HFF-Myc (cell line): ENCODE measurements around the gene SSBP1.

ENCODE experiments used
- DNase-seq: peaks from one replicate; pipeline ENCODE4 v3.0.0-alpha.2; 2011; ENCODE audit warnings: low read depth; ENCODE audit errors: extremely low read depth
- H3K4me3 ChIP-seq: replicated peaks from 2 replicates; pipeline ENCODE4 v1.5.1; 2011; ENCODE audit warnings: low read depth, mild to moderate bottlenecking, control low read depth, low read length
- CTCF ChIP-seq: IDR thresholded peaks from 2 replicates; pipeline ENCODE4 v1.5.1; 2012; ENCODE audit warnings: mild to moderate bottlenecking, low read depth, low read length, control low read depth; ENCODE audit errors: missing control alignments

SSBP1 gene

GRCh38 chr7:141702047-141702567 is 36.1 kb upstream of the SSBP1 start, which contains the start of gene DENND11:
Gene DENND11, minus strand, starts transcription at chr7:141702166. Its CDS starts 13 bp downstream, at chr7:141702153.
- DNase-seq, result no peak
- TF ChIP-seq CTCF, result no peak
- peak within 1 kb of the TSS; percentile 55 for H3K4me3 ChIP-seq

DNA sequence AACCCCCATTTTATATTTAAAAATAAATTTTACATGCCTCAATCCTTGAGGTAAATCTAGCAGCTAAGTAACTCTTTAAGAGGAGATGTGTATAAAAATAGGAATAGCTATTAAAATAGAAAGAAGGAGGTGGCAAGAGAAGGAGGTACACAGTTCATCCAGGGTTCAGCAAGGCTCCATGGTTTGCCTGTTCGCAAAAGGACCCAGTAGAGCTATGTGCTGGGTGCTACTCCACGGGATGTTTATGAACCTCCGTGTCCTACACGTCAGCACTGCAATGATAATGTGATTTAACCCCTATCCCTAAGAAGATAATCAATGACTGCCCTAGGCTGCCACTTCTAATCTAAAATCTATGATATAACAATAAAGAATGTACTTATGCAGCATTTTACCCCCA is 35.3 kb upstream of the SSBP1 start:
- DNase-seq, result no peak
- no peak overlapping the region for H3K4me3 ChIP-seq
- no peak for TF ChIP-seq CTCF

DNA sequence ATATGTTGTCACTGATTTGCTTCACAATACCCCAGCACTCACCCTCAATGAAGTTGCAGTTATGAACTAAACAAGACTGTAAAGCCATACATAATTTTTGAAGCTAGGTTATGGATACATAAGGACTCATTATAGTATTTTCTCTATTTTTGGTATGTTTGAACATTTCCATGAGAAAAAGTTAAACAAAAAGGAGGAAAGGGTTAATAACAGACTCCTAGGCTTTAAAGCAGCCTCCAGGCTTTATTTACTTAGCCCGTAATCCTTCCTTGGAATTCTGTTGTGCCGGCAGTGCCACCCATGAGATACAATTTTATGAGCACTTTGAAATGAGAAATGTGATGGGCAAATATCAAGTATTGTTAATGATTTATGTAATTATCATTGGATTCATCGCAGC is 34.0 kb upstream of the SSBP1 start:
- DNase-seq, result no peak
- no peak for TF ChIP-seq CTCF
- no peak overlapping the region for H3K4me3 ChIP-seq

DNA sequence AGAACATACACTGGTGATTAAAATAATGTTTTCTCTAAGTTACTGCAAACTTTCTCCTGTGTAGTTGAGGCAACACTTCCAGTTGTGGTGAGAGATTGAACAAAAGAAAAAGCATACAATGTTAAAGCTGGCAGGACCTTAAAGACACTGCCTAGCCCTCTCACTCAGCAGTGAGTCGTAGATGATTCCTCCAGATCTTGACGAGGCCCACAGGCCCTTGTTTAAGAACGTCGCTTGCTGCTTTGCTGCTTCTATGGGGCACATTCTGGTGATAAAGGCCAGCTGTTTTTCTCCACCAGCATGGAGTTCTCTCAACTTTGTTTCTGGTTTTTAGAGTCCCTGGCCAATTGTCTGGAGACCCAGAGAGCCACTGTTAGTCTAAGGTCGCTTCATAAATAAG is 33.4 kb upstream of the SSBP1 start:
- no peak for TF ChIP-seq CTCF
- no peak overlapping the region for H3K4me3 ChIP-seq
- DNase-seq, result no peak

DNA sequence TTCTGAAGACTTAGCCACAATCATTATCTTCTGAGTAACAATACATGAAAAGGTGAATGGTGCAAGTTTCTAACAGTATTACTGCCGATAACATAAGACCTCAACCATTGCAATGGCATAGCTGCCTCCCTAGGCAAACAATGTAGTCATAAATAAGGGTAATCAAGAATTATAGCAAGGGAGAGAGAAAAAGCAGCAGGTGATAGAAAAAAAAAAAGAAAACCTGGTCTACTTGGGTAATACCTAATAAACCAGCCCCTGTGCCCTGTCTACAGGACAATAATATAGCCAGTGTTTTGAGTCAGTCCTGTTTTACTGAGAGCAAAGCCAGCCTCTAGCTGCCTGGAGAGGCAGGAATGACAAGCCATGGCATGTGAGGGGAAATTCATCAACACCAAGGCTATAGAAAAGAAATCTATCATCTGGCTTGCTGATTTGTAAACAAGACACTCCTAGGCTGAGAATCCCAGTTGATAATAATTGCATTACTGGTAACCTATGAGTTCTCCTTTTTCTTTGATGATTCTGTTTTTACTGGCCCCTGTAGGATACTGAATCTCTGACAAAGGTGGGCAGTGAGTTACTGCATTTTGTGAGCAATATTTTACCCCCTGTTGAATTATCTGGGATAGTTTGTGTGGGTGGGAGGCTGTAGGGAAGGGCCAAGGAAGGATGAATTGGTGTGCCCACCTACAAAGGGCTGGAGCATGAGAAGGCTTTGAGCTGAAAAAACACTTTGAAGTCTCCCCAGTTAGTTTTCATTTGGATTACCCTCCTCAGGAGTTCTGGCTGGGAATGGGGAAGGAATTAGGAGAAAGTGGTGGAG is 31.7 kb upstream of the SSBP1 start:
- no peak overlapping the region for H3K4me3 ChIP-seq
- no peak for TF ChIP-seq CTCF
- DNase-seq, result no peak

- no peak for DNase-seq
- no peak for TF ChIP-seq CTCF
- no peak within 1 kb of the TSS for H3K4me3 ChIP-seq
Measured at GRCh38 chr7:141708351-141708750, 29.8 kb upstream of the SSBP1 start, which contains the start of gene WEE2. Gene WEE2, plus strand, starts transcription at chr7:141708353. Its CDS starts 406 bp downstream, at chr7:141708759.
